Mesothelial cell of epicardium (in vitro differentiated cells): Measurements from ENCODE around the gene EIF3K. TPM values are rescaled to one million over a fixed set of nuclear protein-coding genes. Genes with fewer than 3 reads are reported as not detected.

Source experiments
- DNase-seq, 2 experiments: peaks; one replicate each; pipeline ENCODE4 v3.0.0; 2021; ENCODE audit warnings: low spot score in 2 of 2; ENCODE audit not compliant: unreplicated experiment in 2 of 2
- H3K27ac Mint-ChIP-seq: 2 replicates; pipeline ENCODE4 v1.8.0; 2021; ENCODE audit warnings: mixed read lengths
- H3K27me3 Mint-ChIP-seq: 2 replicates; pipeline ENCODE4 v1.8.0; 2021; ENCODE audit warnings: low read depth, mixed read lengths
- H3K36me3 Mint-ChIP-seq: 2 replicates; pipeline ENCODE4 v1.8.0; 2021; ENCODE audit warnings: mixed read lengths
- H3K4me1 Mint-ChIP-seq: 2 replicates; pipeline ENCODE4 v1.8.0; 2021; ENCODE audit warnings: mixed read lengths
- H3K4me3 Mint-ChIP-seq: 2 replicates; pipeline ENCODE4 v1.8.0; 2021; ENCODE audit warnings: mild to moderate bottlenecking, moderate library complexity, mixed read lengths
- H3K9me3 Mint-ChIP-seq: 2 replicates; pipeline ENCODE4 v1.8.0; 2021; ENCODE audit warnings: mixed read lengths
- total RNA-seq: library from RNA; stranded (reverse); gene quantifications from 3 replicates; pipeline ENCODE4 v1.2.1, GENCODE V29; 2021
- TF ChIP-seq, protein P1 (sequence below): fragments of 200-600 bp; sonication (generic); IDR thresholded peaks from one replicate; pipeline ENCODE4 v1.5.0; 2021; ENCODE audit warnings: antibody characterized with exemption; ENCODE audit not compliant: unreplicated experiment

EIF3K gene
- total RNA-seq, 1 donor from 2014 or later: 198 TPM

- no peak for DNase-seq
- peaks cover 89% of the 10 kb centered on the region for H3K4me1 Mint-ChIP-seq
- no peak overlapping the region for H3K4me3 Mint-ChIP-seq
- H3K9me3 Mint-ChIP-seq: no peaks in the 10 kb centered on the region
- TF ChIP-seq, protein P1, sequence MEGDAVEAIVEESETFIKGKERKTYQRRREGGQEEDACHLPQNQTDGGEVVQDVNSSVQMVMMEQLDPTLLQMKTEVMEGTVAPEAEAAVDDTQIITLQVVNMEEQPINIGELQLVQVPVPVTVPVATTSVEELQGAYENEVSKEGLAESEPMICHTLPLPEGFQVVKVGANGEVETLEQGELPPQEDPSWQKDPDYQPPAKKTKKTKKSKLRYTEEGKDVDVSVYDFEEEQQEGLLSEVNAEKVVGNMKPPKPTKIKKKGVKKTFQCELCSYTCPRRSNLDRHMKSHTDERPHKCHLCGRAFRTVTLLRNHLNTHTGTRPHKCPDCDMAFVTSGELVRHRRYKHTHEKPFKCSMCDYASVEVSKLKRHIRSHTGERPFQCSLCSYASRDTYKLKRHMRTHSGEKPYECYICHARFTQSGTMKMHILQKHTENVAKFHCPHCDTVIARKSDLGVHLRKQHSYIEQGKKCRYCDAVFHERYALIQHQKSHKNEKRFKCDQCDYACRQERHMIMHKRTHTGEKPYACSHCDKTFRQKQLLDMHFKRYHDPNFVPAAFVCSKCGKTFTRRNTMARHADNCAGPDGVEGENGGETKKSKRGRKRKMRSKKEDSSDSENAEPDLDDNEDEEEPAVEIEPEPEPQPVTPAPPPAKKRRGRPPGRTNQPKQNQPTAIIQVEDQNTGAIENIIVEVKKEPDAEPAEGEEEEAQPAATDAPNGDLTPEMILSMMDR: no peak
- peak overlapping the region; percentile 98 for H3K27ac Mint-ChIP-seq
- H3K27me3 Mint-ChIP-seq: no peaks in the 10 kb centered on the region
- H3K36me3 Mint-ChIP-seq: peaks cover 2% of the 10 kb centered on the region
These were observed 48.7 kb downstream of the EIF3K start for GRCh38 chr19:38667661-38668171.

GRCh38 chr19:38669552-38669951, 50.6 kb downstream of the EIF3K start:
- Mint-ChIP-seq H3K36me3 (peaks cover 2% of the 10 kb centered on the region), H3K27me3 (no peaks in the 10 kb centered on the region), H3K4me3 (no peak overlapping the region), H3K27ac (peak overlapping the region; percentile 98), H3K4me1 (peaks cover 78% of the 10 kb centered on the region), H3K9me3 (no peaks in the 10 kb centered on the region)
- DNase-seq: no peak
- TF ChIP-seq, protein P1: no peak

- no peaks in the 10 kb centered on the region for H3K9me3 Mint-ChIP-seq
- H3K36me3 Mint-ChIP-seq: peaks cover 2% of the 10 kb centered on the region
- peaks cover 78% of the 10 kb centered on the region for H3K4me1 Mint-ChIP-seq
- no peak for DNase-seq
- TF ChIP-seq, protein P1: no peak
- no peak overlapping the region for H3K4me3 Mint-ChIP-seq
- H3K27me3 Mint-ChIP-seq: no peaks in the 10 kb centered on the region
- peak overlapping the region; percentile 92 for H3K27ac Mint-ChIP-seq
These were observed 52.0 kb downstream of the EIF3K start for GRCh38 chr19:38670921-38671398.

- peaks cover 76% of the 10 kb centered on the region for H3K4me1 Mint-ChIP-seq
- H3K36me3 Mint-ChIP-seq: peaks cover 2% of the 10 kb centered on the region
- no peaks in the 10 kb centered on the region for H3K9me3 Mint-ChIP-seq
- no peak for DNase-seq
- H3K27me3 Mint-ChIP-seq: no peaks in the 10 kb centered on the region
- H3K4me3 Mint-ChIP-seq: no peak overlapping the region
- TF ChIP-seq, protein P1: no peak
- peak overlapping the region; percentile 92 for H3K27ac Mint-ChIP-seq
These were observed 52.7 kb downstream of the EIF3K start for GRCh38 chr19:38671654-38672053.

GRCh38 chr19:38673030-38673429, 54.0 kb downstream of the EIF3K start:
- DNase-seq: no peak
- Mint-ChIP-seq H3K36me3 (peaks cover 2% of the 10 kb centered on the region), H3K9me3 (no peaks in the 10 kb centered on the region), H3K4me1 (peaks cover 68% of the 10 kb centered on the region), H3K4me3 (no peak overlapping the region), H3K27ac (peak overlapping the region; percentile 19), H3K27me3 (no peaks in the 10 kb centered on the region)
- TF ChIP-seq, protein P1: no peak
